Adrenal gland (tissue), 12 donors: ENCODE data around the gene DGCR8. TPM values are rescaled to one million over a fixed set of nuclear protein-coding genes. Genes with fewer than 3 reads are reported as not detected.

Experiments
- DNase-seq, 7 donors: peaks; one replicate each; pipeline ENCODE4 v3.0.0-alpha.2; 2019 to 2020
- H3K27ac ChIP-seq, 5 donors: fragments of 200-600 bp; sonication (generic) in 4 of 5; 1 replicate in 3 of 5; 2 replicates in 2 of 5; pipeline versions ENCODE4 v1.5.1 to v1.8.0; 2016 to 2020; ENCODE audit warnings: mild to moderate bottlenecking in 1 of 5
- H3K27me3 ChIP-seq: fragments of 200-600 bp; 2 replicates; pipeline ENCODE4 v1.8.0; 2021
- H3K36me3 ChIP-seq, 2 donors: fragments of 200-600 bp; replicated peaks in 1 of 2; 1 replicate in 1 of 2; 2 replicates in 1 of 2; pipeline versions ENCODE4 v1.5.1 to v1.8.0; 2018 to 2022
- H3K4me1 ChIP-seq, 2 donors: fragments of 200-600 bp; replicated peaks in 1 of 2; 1 replicate in 1 of 2; 2 replicates in 1 of 2; pipeline versions ENCODE4 v1.5.1 to v1.8.0; 2018 to 2021
- H3K4me3 ChIP-seq, 4 donors: fragments of 200-600 bp; sonication (generic) in 3 of 4; one replicate each; pipeline ENCODE4 v1.5.1; 2016 to 2018
- H3K9me3 ChIP-seq, 3 donors: fragments of 200-600 bp; sonication (generic) in 1 of 3; replicated peaks in 1 of 3; 1 replicate in 2 of 3; 2 replicates in 1 of 3; pipeline versions ENCODE4 v1.5.1 to v1.8.0; 2016 to 2021
- POLR2A ChIP-seq, 2 donors: fragments of 450-650 bp; IDR thresholded peaks; one replicate each; pipeline ENCODE4 v1.6.1; 2017; ENCODE audit warnings: antibody characterized with exemption in 2 of 2, mild to moderate bottlenecking in 2 of 2, moderate library complexity in 1 of 2
- WGBS, 4 donors: extraction: QIAGEN DNeasy Blood & Tissue Kit in 2 of 4; methylation state at CpG; one replicate each; pipeline versions ENCODE4 v1.1.5 to v1.1.7; 2013 to 2017; 5-methylcytosine and 5-hydroxymethylcytosine counted together
- intact Hi-C, 2 donors: fragments of 100-400 bp; cut with DNase I; formaldehyde crosslinking; loops; one replicate each; pipeline versions ENCODE4 v1.14.1 to v1.15.0; 2022 to 2023
- polyA plus RNA-seq, 3 donors: library from polyadenylated mRNA; stranded (reverse); fragments of 200-250 nt in 2 of 3; fragments of 350-450 nt in 1 of 3; fragmentation: Illumina TruSeq in 1 of 3; extraction: RNeasy Lipid Tissue Mini Kit (QIAGEN cat#74804) in 1 of 3; gene quantifications; one replicate each; pipeline ENCODE4 v1.2.3, GENCODE V29; 2013 to 2014
- total RNA-seq, 9 donors: library from RNA; depleted of rRNA in 4 of 9; stranded (reverse); fragments of >200 nt in 4 of 9; fragments of 120-200 nt in 1 of 9; fragmentation: NEBNext Ultra II Directional in 1 of 9; extraction: Animal tissue kit (Norgen Biotek cat#: 25700) in 1 of 9; gene quantifications; one replicate each; pipeline versions ENCODE4 v1.1.0 to v1.2.4, GENCODE V29; 2013 to 2023
- TF ChIP-seq, protein P1 (sequence below), 6 experiments: fragments of 450-650 bp in 4 of 6; fragments of 200-600 bp in 2 of 6; sonication (generic) in 1 of 6; IDR thresholded peaks; 1 replicate in 5 of 6; 2 replicates in 1 of 6; pipeline versions ENCODE4 v1.5.1 to v1.8.0; 2016 to 2021; ENCODE audit warnings: antibody characterized with exemption in 6 of 6, mild to moderate bottlenecking in 2 of 6, moderate library complexity in 1 of 6
- donor health status: healthy with polysubstance abuse.
- donor health status: Bipolar disorder and iron deficiency.
- donor health status: DM: yes; HTN: yes; CAD: no.
- donor health status: DM: no; HTN: no; CAD: no.
- donor health status: DM: no; HTN: no; CAD: no.
- donor health status: DM: yes; HTN: yes; CAD: no.

DGCR8 gene
- total and polyA plus RNA-seq, 12 donors = 7.2 to 32.2 (median 22.4) TPM

DNA sequence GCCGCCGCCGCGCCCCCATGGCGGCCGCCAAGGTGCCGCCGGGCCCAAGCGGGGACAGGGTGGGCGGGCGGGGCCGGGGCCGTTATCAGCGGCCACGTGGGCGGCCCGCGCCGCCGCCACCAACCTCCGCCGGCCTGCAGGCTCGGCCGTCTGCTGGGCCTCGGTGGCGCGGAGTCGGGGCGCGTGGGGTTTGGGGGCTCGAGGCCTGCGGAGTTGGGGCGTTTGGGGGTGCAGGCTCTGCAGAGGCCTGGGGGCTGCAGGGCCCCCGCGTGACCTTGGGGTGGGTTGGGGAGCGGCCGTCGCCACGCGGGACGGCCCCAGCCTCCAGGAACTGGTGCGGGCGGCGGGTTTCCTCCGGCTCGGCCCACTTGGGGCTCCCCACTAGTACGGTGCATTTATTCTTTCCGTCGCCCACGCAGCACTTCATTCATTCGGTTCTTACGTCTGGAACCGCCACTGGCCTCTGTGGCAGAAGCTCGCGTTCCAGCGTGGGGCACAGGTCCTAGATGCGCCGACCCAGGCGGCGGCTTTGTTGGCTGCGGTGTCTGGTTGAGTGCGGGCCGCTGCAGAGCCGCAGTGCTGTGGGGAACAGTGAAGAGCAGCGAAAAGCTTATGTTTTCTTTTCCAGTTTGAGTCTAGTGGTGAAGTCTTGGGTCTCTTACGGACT is 37.7 kb downstream of the DGCR8 start:
- Histone ChIP-seq H3K9me3 (no peaks in the 10 kb centered on the region), H3K4me3 (peak overlapping the region in 3 of 4 donors; percentile 38 to 90 (median 90)), H3K4me1 (peaks cover 19 to 34% of the 10 kb centered on the region in 2 donors), H3K27me3 (no peaks in the 10 kb centered on the region), H3K36me3 (peaks cover 0 to 53% of the 10 kb centered on the region in 2 donors), H3K27ac (peak overlapping the region in 4 of 5 donors; percentile 53 to 96 (median 92))
- WGBS, 4 donors = 1 to 3% (median 1%) methylated on average over 13 to 66 of the region's 66 CpGs
- intact Hi-C loops = no loop called here
- peak in 3 of 7 donors; percentile 45 to 59 (median 58) for DNase-seq
- TF ChIP-seq POLR2A (IDR thresholded peaks at IDR 0.05) = peak in 1 of 2 donors; percentile 6
- TF ChIP-seq, protein P1, sequence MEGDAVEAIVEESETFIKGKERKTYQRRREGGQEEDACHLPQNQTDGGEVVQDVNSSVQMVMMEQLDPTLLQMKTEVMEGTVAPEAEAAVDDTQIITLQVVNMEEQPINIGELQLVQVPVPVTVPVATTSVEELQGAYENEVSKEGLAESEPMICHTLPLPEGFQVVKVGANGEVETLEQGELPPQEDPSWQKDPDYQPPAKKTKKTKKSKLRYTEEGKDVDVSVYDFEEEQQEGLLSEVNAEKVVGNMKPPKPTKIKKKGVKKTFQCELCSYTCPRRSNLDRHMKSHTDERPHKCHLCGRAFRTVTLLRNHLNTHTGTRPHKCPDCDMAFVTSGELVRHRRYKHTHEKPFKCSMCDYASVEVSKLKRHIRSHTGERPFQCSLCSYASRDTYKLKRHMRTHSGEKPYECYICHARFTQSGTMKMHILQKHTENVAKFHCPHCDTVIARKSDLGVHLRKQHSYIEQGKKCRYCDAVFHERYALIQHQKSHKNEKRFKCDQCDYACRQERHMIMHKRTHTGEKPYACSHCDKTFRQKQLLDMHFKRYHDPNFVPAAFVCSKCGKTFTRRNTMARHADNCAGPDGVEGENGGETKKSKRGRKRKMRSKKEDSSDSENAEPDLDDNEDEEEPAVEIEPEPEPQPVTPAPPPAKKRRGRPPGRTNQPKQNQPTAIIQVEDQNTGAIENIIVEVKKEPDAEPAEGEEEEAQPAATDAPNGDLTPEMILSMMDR (IDR thresholded peaks at IDR 0.05) = no peak

DNA sequence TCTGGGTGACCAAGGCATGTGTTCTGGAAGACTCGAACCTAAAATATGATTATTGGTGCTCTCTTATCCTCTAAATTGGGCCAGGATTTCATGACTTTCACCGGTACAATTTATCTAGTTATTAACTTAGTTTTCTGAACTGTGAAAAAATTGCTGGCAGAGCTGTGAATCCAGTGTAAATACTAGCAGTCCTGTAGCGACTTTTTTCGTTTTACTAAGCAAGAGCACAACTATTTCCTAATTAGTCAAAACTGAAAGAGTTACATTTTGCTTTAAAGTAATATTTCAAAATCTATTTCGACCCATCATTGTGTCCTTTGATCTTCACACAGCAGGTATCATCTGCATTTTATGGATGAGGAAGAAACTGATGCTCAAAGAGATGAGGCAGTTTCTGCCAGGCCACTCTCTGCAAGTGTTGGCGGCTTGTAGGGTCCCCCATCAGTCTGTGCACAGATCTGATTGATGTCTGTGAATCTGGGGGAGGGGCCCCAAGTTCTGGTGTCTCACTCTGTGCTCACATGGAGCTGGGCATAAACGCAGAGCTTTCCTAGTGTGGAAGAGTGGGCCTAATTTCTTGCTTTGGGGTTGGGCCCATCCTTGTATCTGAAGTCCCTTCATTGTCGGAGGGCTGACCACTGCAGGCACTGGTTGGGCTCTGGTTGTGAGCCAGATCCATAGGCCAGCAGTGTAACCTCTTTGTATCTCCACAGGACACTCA is 38.4 kb downstream of the DGCR8 start:
- H3K9me3 ChIP-seq = no peaks in the 10 kb centered on the region
- H3K4me3 ChIP-seq = peak overlapping the region in 2 of 4 donors; percentile 90
- H3K4me1 ChIP-seq = peaks cover 19 to 34% of the 10 kb centered on the region in 2 donors
- intact Hi-C loops = no loop called here
- peak overlapping the region in 4 of 5 donors; percentile 53 to 96 (median 92) for H3K27ac ChIP-seq
- no peaks in the 10 kb centered on the region for H3K27me3 ChIP-seq
- H3K36me3 ChIP-seq = peaks cover 0 to 46% of the 10 kb centered on the region in 2 donors
- TF ChIP-seq POLR2A (IDR thresholded peaks at IDR 0.05) = no peak
- TF ChIP-seq, protein P1 (IDR thresholded peaks at IDR 0.05) = no peak
- WGBS, 4 donors = 22 to 25% (median 24%) methylated on average over 7 to 8 of the region's 8 CpGs
- peak in 1 of 7 donors; percentile 14 for DNase-seq

- intact Hi-C loops = loop anchor here in 1 of 2 donors (5.0 kb wide), 1 partner anchor 150 kb away; no protein-coding TSS in a partner anchor
- H3K27ac ChIP-seq = no peak overlapping the region
- TF ChIP-seq POLR2A (IDR thresholded peaks at IDR 0.05) = no peak
- TF ChIP-seq, protein P1 (IDR thresholded peaks at IDR 0.05) = no peak
Observed at GRCh38 chr22:20121856-20122415, 41.9 kb downstream of the DGCR8 start.

More at GRCh38 chr22:20121856-20122415, 41.9 kb downstream of the DGCR8 start:
- Histone ChIP-seq H3K9me3 (no peaks in the 10 kb centered on the region), H3K36me3 (peaks cover 0 to 42% of the 10 kb centered on the region in 2 donors), H3K4me3 (no peak overlapping the region), H3K4me1 (peaks cover 22 to 33% of the 10 kb centered on the region in 2 donors), H3K27me3 (no peaks in the 10 kb centered on the region)
- 83 to 95% (median 94%) methylated on average over 14 to 22 of the region's 22 CpGs for WGBS, 4 donors
- DNase-seq = no peak
